Activated T-cell treated with anti-CD3 and anti-CD28 coated beads for 24 hours (primary cell): ENCODE data around the gene MPO.

Experiments used
- DNase-seq: peaks from one replicate; pipeline ENCODE4 v3.0.0-alpha.2; 2020; ENCODE audit warnings: low read depth

Gene MPO

GRCh38 chr17:58278661-58279015, 2.1 kb downstream of the MPO start:
- DNase-seq, result no peak

GRCh38 chr17:58277802-58278595, 2.7 kb downstream of the MPO start:
- DNase-seq, result no peak

DNA sequence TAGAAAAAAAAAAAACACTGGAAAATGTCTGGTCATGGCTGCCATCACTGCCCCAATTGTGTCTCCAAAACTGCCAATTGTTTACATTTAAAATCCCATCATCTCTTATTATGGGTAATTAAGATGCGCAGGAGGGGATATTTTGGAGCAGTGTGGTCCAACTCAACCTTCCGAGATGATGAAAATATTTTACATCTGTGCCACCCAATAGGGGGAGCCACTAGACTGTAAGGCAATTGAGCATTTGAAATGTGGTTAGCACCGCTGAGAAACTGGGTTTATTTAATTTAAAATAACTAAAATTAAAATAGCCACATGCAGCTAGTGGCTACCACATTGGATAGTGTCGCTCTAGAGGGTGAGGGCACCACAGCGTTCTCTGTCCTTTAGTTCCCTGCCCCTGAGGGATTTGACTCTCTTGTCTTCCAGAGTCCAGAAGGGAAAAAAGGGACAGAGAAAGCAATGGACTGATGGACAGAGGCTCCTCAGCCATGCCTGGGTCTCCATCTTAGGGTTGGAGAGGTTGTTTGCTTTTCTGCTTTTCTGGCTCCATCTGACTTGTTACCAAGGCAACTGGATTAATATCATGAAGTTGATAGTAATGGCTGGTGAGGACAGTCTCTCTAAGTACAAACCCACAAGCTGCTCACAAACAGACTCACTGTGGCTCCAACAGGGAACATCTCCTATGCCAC, 3.5 kb downstream of the MPO start:
- no peak for DNase-seq

- DNase-seq, result no peak
These were observed 4.3 kb downstream of the MPO start for GRCh38 chr17:58276423-58276822.

DNA sequence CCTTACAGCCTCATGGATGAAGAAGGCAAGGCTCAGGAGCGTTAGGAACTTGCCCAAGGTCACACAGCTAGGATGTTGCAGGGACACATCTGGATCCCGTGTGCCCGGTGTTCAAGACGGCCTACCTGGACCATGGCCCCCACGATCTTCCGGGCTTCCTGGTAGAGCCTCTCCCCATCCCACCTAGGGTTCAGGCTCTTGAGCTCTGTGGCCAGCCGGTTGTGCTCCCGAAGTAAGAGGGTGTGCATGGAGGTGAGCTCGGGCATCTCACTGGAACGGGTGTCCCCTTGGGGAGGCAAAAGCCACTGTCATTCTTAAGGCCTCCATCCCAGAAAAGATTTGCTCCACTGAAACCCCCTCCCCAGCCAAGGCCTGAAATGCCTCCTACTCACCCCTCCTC, 5.3 kb downstream of the MPO start:
- no peak for DNase-seq

- DNase-seq, result no peak
These were observed 7.2 kb downstream of the MPO start for GRCh38 chr17:58273453-58274104.

GRCh38 chr17:58272367-58273280, 8.1 kb downstream of the MPO start:
- DNase-seq, result no peak

GRCh38 chr17:58271216-58271931, 9.4 kb downstream of the MPO start:
- no peak for DNase-seq

DNA sequence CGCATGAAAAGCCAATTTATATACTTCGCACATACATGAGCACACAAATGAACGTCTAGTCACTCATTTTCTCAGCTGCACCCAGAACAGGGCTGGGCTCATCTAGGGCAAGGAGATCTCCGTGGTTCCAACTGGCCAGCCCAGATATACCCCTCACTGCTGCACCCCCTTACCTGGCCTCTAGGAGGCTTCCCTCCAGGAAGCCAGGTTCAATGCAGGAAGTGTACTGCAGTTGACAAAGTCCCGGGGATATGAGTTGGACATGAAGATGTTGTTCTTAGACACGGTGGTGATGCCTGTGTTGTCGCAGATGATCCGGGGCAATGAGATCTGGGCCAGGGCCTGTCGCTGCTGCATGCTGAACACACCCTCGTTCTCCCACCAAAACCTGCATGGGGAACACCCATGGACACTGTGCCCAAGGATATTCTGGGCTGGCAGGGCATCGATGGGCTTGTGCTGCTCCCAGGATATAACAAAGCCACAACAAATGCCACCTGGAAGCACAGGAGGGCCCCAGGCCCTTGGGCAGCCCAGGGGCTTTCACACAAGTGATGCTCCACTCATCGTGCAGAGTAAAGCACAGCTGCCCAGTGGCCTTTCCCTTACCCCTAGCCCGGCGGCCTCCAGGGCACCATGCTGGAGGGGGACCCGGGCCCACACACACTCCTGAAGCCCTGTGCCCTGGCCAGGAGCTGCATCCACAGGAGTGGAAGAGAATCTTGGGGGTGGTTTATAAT, 10.1 kb downstream of the MPO start:
- DNase-seq, result no peak

DNA sequence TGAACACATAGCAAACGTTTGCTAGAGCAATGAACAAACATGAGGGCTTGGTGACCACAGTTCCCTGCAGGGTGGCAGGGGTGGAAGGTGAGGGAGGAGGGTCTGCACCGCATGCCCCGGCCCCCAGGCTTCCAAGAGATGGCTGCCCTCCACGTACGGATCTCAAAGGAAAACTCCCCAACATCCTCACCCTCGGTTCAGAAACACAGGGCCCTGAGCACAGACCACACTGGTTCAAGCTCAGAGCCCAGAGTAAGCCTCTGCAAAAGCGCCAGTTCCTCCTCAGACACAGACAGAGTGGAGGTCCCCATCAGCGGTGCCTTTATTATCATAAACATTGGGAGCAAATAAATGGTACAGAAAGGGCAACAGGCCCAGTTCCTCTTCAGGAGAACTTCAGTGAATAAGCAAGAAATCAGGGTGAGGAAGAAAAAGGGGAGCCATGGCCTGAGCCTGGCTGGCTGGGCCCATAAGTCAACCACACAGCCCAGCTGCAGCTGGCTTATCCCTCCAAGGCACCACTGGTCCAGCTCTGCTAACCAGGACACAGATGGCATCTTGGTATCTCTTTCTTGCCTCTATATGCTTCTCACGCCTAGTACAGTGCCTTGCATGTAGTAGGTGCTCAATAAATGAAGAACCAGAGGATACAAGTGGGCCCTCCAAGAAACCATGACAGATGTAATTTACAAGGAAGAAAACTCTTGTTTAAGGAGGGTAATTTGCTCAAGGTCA, 11.0 kb downstream of the MPO start:
- no peak for DNase-seq

GRCh38 chr17:58268774-58269556, 11.8 kb downstream of the MPO start:
- DNase-seq, result no peak

DNA sequence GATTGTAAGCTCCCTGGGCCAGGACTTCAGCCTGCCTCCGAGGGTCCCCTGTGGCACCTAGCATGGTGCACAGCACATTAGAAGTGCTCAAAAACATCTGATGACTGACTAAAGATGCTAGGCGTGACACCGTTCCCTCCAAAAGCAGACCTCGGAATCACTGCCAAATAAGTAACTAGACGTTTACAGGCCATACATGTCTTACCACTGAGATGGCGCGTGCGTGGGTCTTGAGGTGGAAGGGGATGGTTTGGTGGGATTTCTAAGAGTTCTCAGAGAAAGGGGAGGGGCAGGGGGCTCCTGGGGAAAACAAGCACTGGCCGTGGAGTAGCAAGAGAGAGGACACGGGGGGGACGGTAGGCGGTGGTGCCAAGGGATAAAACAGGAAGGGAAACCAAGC, 12.4 kb downstream of the MPO start:
- DNase-seq, result no peak

- no peak for DNase-seq
These were observed 13.1 kb downstream of the MPO start for GRCh38 chr17:58267347-58268324.

DNA sequence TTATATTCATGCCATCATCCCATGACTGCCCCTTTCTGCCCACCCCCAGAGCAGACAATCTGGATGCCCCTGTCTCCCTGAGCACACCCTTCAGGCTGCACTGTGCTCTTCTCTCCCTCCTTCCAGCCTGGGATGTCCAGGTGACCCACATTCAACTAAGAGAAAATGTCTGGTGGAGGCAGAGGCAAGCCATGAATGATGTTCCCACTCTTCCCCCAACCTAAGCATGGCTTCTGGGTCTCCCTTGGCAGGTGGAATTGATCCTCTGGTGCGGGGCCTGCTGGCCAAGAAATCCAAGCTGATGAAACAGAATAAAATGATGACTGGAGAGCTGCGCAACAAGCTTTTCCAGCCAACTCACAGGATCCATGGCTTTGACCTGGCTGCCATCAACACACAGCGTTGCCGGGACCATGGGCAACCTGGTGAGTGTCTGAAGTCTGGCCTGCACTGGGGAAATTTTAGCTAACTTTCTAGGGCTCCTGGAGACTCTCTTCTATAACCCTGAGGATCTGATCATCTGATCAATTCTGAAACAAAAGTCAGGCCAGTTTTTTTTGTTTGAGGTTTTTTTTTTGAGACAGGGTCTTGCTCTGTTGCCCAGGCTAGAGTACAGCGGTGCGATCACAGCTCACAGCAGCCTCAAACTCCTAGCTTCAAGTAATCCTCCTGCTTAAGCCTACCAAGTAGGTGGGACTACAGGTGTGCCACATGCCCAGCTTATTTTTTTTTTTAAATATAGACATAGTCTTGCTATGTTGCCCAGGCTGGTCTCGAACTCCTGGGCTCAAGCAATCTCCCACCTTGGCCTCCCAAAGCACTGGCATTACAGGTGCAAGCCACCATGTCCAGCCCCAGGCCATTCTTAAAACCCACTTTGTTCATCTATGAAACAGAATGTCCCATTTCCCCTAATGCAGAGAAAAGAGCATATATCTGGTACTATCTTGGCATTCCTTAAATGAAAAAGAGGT, 14.5 kb downstream of the MPO start:
- DNase-seq, result no peak

DNA sequence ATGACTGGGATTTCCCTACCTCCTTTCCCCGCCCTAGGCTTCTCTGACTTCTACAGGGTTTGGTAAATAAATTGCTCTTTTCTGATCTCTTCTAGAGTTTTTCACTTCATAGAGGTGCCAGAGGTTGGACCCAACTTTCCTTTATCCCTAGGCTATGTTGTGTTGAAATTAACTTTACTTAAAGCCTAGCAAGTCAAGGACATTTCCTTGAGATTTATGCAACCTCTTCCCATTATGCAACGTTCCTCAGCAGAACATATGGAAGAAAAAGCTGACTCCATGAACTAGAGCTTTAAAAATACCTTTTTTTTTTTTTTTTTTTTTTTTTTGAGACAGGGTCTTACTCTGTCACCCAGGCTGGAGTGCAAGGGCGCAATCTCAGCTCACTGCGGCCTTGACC, 15.5 kb downstream of the MPO start:
- DNase-seq, result no peak

DNA sequence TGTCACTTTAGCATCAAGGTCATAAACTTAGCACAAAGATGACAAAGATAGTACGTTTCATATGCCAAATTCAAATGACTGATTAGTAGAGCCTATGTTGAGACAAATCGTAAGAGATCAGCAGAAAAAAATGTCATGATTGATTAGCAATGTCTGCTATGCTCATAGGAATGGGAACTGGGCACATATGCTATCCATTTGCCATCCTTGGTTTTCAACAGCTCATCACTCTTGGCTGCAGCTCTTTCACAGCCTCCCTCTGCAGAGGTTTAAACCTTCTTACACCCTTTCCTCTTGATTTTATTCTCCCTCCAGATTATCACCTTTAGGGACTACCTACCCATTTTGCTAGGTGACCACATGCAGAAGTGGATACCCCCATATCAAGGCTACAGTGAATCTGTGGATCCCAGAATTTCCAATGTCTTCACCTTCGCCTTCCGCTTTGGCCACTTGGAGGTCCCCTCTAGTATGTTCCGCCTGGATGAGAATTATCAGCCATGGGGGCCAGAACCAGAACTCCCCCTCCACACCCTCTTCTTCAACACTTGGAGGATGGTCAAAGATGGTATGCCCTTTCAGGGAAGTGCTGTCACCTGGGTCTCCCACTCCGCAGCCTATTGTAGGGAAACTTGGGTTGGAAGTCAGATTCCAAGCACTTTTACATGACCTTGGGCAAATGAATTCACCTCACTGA, 16.2 kb downstream of the MPO start:
- DNase-seq, result no peak
